H1 (cell line): Measurements from ENCODE around the gene MTM1. TPM values are rescaled to one million over a fixed set of nuclear protein-coding genes. Genes with fewer than 3 reads are reported as not detected.

Source experiments
- CTCF ChIA-PET: fragments of 300-600 bp; sonication (Branson Sonifier 250); formaldehyde crosslinking; loops from one replicate; lab custom pipeline; 2021; ENCODE audit not compliant: partially characterized antibody; lab: Charles Lee
- POLR2A ChIA-PET: fragments of 300-600 bp; sonication (Branson Sonifier 250); formaldehyde crosslinking; loops from one replicate; lab custom pipeline; 2021; ENCODE audit warnings: inconsistent platforms; ENCODE audit not compliant: partially characterized antibody; lab: Charles Lee
- DNase-seq, 2 experiments: peaks; one replicate each; pipeline versions ENCODE4 v3.0.0 to v3.0.0-alpha.2; 2010 to 2022; ENCODE audit warnings: low spot score in 2 of 2, low read depth in 1 of 2, mixed read lengths in 1 of 2
- FAIRE-seq: peaks from 2 replicates; lab custom pipeline; 2011; peaks lifted over from hg19 to GRCh38; lab: Jason Lieb, UNC
- H2AFZ ChIP-seq: 2 replicates; pipeline ENCODE4 v1.8.1; 2012; ENCODE audit warnings: low read length, inconsistent platforms
- H2AK5ac ChIP-seq: 2 replicates; pipeline ENCODE4 v1.6.1; 2013; ENCODE audit warnings: low read depth, low read length
- H2BK120ac ChIP-seq: replicated peaks from 2 replicates; pipeline ENCODE3; 2013; ENCODE audit warnings: low read depth, low read length, inconsistent platforms
- H2BK12ac ChIP-seq: 2 replicates; pipeline ENCODE4 v1.6.1; 2013; ENCODE audit warnings: low read depth, low read length
- H2BK15ac ChIP-seq: 2 replicates; pipeline ENCODE4 v1.6.1; 2013; ENCODE audit warnings: low read length
- H2BK20ac ChIP-seq: 2 replicates; pipeline ENCODE4 v1.6.1; 2013; ENCODE audit warnings: low read length
- H2BK5ac ChIP-seq: 2 replicates; pipeline ENCODE4 v1.6.1; 2013; ENCODE audit warnings: low read depth, low read length
- H3K14ac ChIP-seq: 2 replicates; pipeline ENCODE4 v1.6.1; 2013; ENCODE audit warnings: inconsistent platforms; ENCODE audit not compliant: insufficient read length
- H3K18ac ChIP-seq: 2 replicates; pipeline ENCODE4 v1.6.1; 2013; ENCODE audit warnings: low read length; ENCODE audit errors: extremely low read depth
- H3K23ac ChIP-seq: 2 replicates; pipeline ENCODE4 v1.6.1; 2013; ENCODE audit warnings: inconsistent platforms; ENCODE audit not compliant: insufficient read length
- H3K23me2 ChIP-seq: 2 replicates; pipeline ENCODE4 v1.6.1; 2013; ENCODE audit warnings: low read depth, low read length
- H3K27ac ChIP-seq: 2 replicates; pipeline ENCODE4 v1.6.1; 2011; ENCODE audit warnings: low read depth, low read length, inconsistent platforms
- H3K27me3 ChIP-seq, 4 experiments: replicated peaks in 1 of 4; 1 replicate in 1 of 4; 2 replicates in 3 of 4; pipeline versions ENCODE4 v1.6.1 to v1.8.1; 2011 to 2013; ENCODE audit warnings: low read length in 3 of 4, mild to moderate bottlenecking in 3 of 4, inconsistent platforms in 2 of 4, mixed read lengths in 2 of 4, moderate library complexity in 1 of 4; ENCODE audit not compliant: control insufficient read depth in 3 of 4, insufficient read depth in 3 of 4; ENCODE audit errors: extremely low read depth in 1 of 4
- H3K36me3 ChIP-seq, 4 experiments: 2 replicates each; pipeline versions ENCODE4 v1.6.1 to v1.8.1; 2011 to 2013; ENCODE audit warnings: mild to moderate bottlenecking in 4 of 4, low read length in 3 of 4, moderate library complexity in 2 of 4, control low read depth in 1 of 4, inconsistent platforms in 1 of 4; ENCODE audit not compliant: insufficient read depth in 4 of 4, control insufficient read depth in 2 of 4
- H3K4ac ChIP-seq: replicated peaks from 2 replicates; pipeline ENCODE3; 2013; ENCODE audit warnings: low read length, low read depth, mixed read lengths, inconsistent platforms; ENCODE audit not compliant: insufficient read length
- H3K4me1 ChIP-seq, 4 experiments: replicated peaks in 1 of 4; 1 replicate in 1 of 4; 2 replicates in 3 of 4; pipeline versions ENCODE4 v1.6.1 to v1.8.1; 2011 to 2013; ENCODE audit warnings: low read length in 3 of 4, inconsistent platforms in 2 of 4, mixed read lengths in 1 of 4; ENCODE audit not compliant: insufficient read depth in 4 of 4, control insufficient read depth in 3 of 4
- H3K4me2 ChIP-seq, 2 experiments: 2 replicates each; pipeline versions ENCODE4 v1.6.1 to v1.8.1; 2011 to 2013; ENCODE audit warnings: low read depth in 2 of 2, low read length in 2 of 2, control low read depth in 1 of 2, inconsistent platforms in 1 of 2, mild to moderate bottlenecking in 1 of 2; ENCODE audit not compliant: insufficient read depth in 1 of 2
- H3K4me3 ChIP-seq, 4 experiments: fragments of 200-600, 300-600 bp in 1 of 4; sonication (generic), shearing (Covaris generic), sonication (Bioruptor Twin) in 1 of 4; 2 replicates each; pipeline versions ENCODE4 v1.5.1 to v1.8.1; 2011 to 2016; ENCODE audit warnings: low read length in 4 of 4, low read depth in 3 of 4, control low read depth in 2 of 4, inconsistent platforms in 2 of 4, mild to moderate bottlenecking in 2 of 4, mixed read lengths in 1 of 4, moderate library complexity in 1 of 4; ENCODE audit not compliant: insufficient read depth in 2 of 4; ENCODE audit errors: extremely low read depth in 1 of 4
- H3K56ac ChIP-seq: replicated peaks from 2 replicates; pipeline ENCODE3; 2013; ENCODE audit warnings: low read depth, mild to moderate bottlenecking, mixed read lengths, low read length, inconsistent platforms; ENCODE audit not compliant: insufficient read length
- H3K79me1 ChIP-seq: 2 replicates; pipeline ENCODE4 v1.6.1; 2013; ENCODE audit warnings: low read depth, low read length, control low read depth
- H3K79me2 ChIP-seq, 2 experiments: 2 replicates each; pipeline versions ENCODE4 v1.6.1 to v1.8.1; 2012 to 2013; ENCODE audit warnings: low read length in 2 of 2, mild to moderate bottlenecking in 2 of 2, inconsistent platforms in 1 of 2; ENCODE audit not compliant: insufficient read depth in 2 of 2, control insufficient read depth in 1 of 2
- H3K9ac ChIP-seq, 4 experiments: replicated peaks in 1 of 4; 1 replicate in 1 of 4; 2 replicates in 3 of 4; pipeline versions ENCODE4 v1.6.1 to v1.8.1; 2011 to 2013; ENCODE audit warnings: low read depth in 3 of 4, low read length in 3 of 4, control low read depth in 2 of 4, mild to moderate bottlenecking in 2 of 4, moderate library complexity in 2 of 4, inconsistent platforms in 1 of 4; ENCODE audit errors: extremely low read depth in 1 of 4
- H3K9me3 ChIP-seq, 2 experiments: 2 replicates each; pipeline versions ENCODE4 v1.6.1 to v1.8.1; 2012 to 2013; ENCODE audit warnings: mild to moderate bottlenecking in 2 of 2, moderate library complexity in 2 of 2, control low read depth in 1 of 2, inconsistent platforms in 1 of 2, low read depth in 1 of 2, low read length in 1 of 2, mixed read lengths in 1 of 2; ENCODE audit not compliant: insufficient read depth in 2 of 2
- H4K20me1 ChIP-seq, 2 experiments: replicated peaks in 1 of 2; 2 replicates each; pipeline versions ENCODE3 to v1.8.1; 2011 to 2013; ENCODE audit warnings: inconsistent platforms in 2 of 2, low read length in 2 of 2, mild to moderate bottlenecking in 1 of 2; ENCODE audit not compliant: insufficient read depth in 2 of 2, control insufficient read depth in 1 of 2
- H4K5ac ChIP-seq: 2 replicates; pipeline ENCODE4 v1.6.1; 2013; ENCODE audit warnings: low read length, low read depth, mixed read lengths, inconsistent platforms; ENCODE audit not compliant: insufficient read length
- H4K8ac ChIP-seq: 2 replicates; pipeline ENCODE4 v1.8.0; 2013; ENCODE audit warnings: mild to moderate bottlenecking, moderate library complexity, low read length, inconsistent platforms; ENCODE audit not compliant: insufficient read depth; ENCODE audit errors: extremely low read depth
- H4K91ac ChIP-seq: replicated peaks from 2 replicates; pipeline ENCODE3; 2013; ENCODE audit warnings: low read length, mixed read lengths, inconsistent platforms; ENCODE audit not compliant: insufficient read length
- ATF3 ChIP-seq: IDR thresholded peaks from 2 replicates; pipeline ENCODE4 v1.6.1; 2011; ENCODE audit warnings: low read depth, mild to moderate bottlenecking, low read length; ENCODE audit not compliant: insufficient read depth
- BCL11A ChIP-seq, 2 experiments: IDR thresholded peaks; one replicate each; pipeline ENCODE4 v1.6.1; 2011; ENCODE audit warnings: low read depth in 2 of 2, low read length in 2 of 2, mild to moderate bottlenecking in 2 of 2
- BRCA1 ChIP-seq: IDR thresholded peaks from 2 replicates; pipeline ENCODE4 v1.6.1; 2012; ENCODE audit warnings: low read depth, low read length, improper control_type of control experiment
- CHD1 ChIP-seq: IDR thresholded peaks from 2 replicates; pipeline ENCODE4 v1.6.1; 2012; ENCODE audit warnings: low read depth, low read length, improper control_type of control experiment
- EZH2 ChIP-seq: fragments of 200-600 bp; sonication (generic); IDR thresholded peaks from 2 replicates; pipeline ENCODE4 v1.7.1; 2012; ENCODE audit warnings: low read depth, mild to moderate bottlenecking, moderate library complexity, low read length, inconsistent platforms; ENCODE audit not compliant: severe bottlenecking
- FOSL1 ChIP-seq: IDR thresholded peaks from 2 replicates; pipeline ENCODE4 v1.6.1; 2011; ENCODE audit warnings: mild to moderate bottlenecking, low read depth, low read length, moderate library complexity; ENCODE audit not compliant: insufficient read depth
- MAX ChIP-seq: IDR thresholded peaks from 2 replicates; pipeline ENCODE4 v1.6.1; 2012; ENCODE audit warnings: inconsistent platforms
- PHF8 ChIP-seq: fragments of 200-600 bp; sonication (generic); conservative IDR thresholded peaks from 2 replicates; pipeline ENCODE4 v1.7.1; 2012; ENCODE audit warnings: low read depth, mild to moderate bottlenecking, inconsistent platforms, low read length, moderate library complexity
- POLR2A ChIP-seq, 2 experiments: IDR thresholded peaks; 1 replicate in 1 of 2; 2 replicates in 1 of 2; pipeline ENCODE4 v1.6.1; 2011; ENCODE audit warnings: low read depth in 2 of 2, low read length in 2 of 2, mild to moderate bottlenecking in 2 of 2; ENCODE audit errors: control extremely low read depth in 1 of 2
- SP2 ChIP-seq: IDR thresholded peaks from 2 replicates; pipeline ENCODE4 v1.6.1; 2012; ENCODE audit warnings: mild to moderate bottlenecking, low read length, inconsistent platforms
- TAF7 ChIP-seq: optimal IDR thresholded peaks from 2 replicates; pipeline ENCODE3; 2011; ENCODE audit warnings: low read depth, mild to moderate bottlenecking, inconsistent platforms, low read length, moderate library complexity, borderline replicate concordance
- TBP ChIP-seq: IDR thresholded peaks from 2 replicates; pipeline ENCODE4 v1.6.1; 2011; ENCODE audit warnings: low read depth, low read length, improper control_type of control experiment
- YY1 ChIP-seq: IDR thresholded peaks from 2 replicates; pipeline ENCODE4 v1.6.1; 2011; ENCODE audit warnings: low read depth, mild to moderate bottlenecking, low read length
- WGBS, 2 experiments: shearing (Covaris generic) in 1 of 2; methylation state at CpG; one replicate each; pipeline versions ENCODE4 v1.1.6 to v1.1.7; 2013 to 2015; ENCODE audit warnings: low lambda C conversion rate in 2 of 2, mixed read lengths in 2 of 2, inconsistent platforms in 1 of 2, low coverage in 1 of 2, missing lambda C conversion rate in 1 of 2; ENCODE audit not compliant: insufficient replicate concordance in 2 of 2, insufficient coverage in 1 of 2, insufficient read length in 1 of 2; ENCODE audit errors: extremely low coverage in 1 of 2, missing lambda C conversion rate in 1 of 2; 5-methylcytosine and 5-hydroxymethylcytosine counted together
- polyA plus RNA-seq, 7 experiments: library from polyadenylated mRNA; depleted of rRNA in 3 of 7; stranded (reverse) in 5 of 7; unstranded in 2 of 7; fragments of >200 nt in 5 of 7; fragments of 200-250 nt in 2 of 7; gene quantifications; 1 replicate in 5 of 7; 2 replicates in 1 of 7; 4 replicates in 1 of 7; pipeline versions ENCODE4 v1.2.1 to v1.2.3, GENCODE V29; 2011 to 2013; ENCODE audit warnings: missing spikeins in 2 of 7, mixed read lengths in 2 of 7
- total RNA-seq: library from RNA; stranded (reverse); fragmentation: NEBNext Ultra II Directional; extraction: Animal tissue kit (Norgen Biotek cat#: 25700); gene quantifications from 2 replicates; pipeline ENCODE4 v1.2.1, GENCODE V29; 2021

Gene MTM1
- total and polyA plus RNA-seq, 2 of the 8 experiments (the other 6 are each of a cell fraction or from before 2014, with no cell fraction given) = 2.3 to 8.4 TPM

GRCh38 chrX:150663073-150663472 lies 94.7 kb downstream of the MTM1 start:
- ChIA-PET CTCF (interaction anchor here (1.2 kb wide), 1 partner anchor 120 kb away, joined by 3 read pairs; no protein-coding TSS in a partner anchor), POLR2A (no interaction called here)
- FAIRE-seq = no peak

More at GRCh38 chrX:150663073-150663472, 94.7 kb downstream of the MTM1 start:
- Histone ChIP-seq H4K8ac (no peak overlapping the region), H2BK12ac (no peak overlapping the region), H3K79me1 (no peaks in the 10 kb centered on the region), H3K79me2 (no peaks in the 10 kb centered on the region), H3K27me3 (no peaks in the 10 kb centered on the region), H3K18ac (no peak overlapping the region), H4K5ac (no peak overlapping the region), H4K91ac (no peak overlapping the region), H3K9me3 (no peaks in the 10 kb centered on the region), H2AFZ (no peak overlapping the region), H3K56ac (no peak overlapping the region), H3K27ac (no peak overlapping the region), H2AK5ac (no peak overlapping the region), H3K9ac (no peak overlapping the region), H2BK20ac (no peak overlapping the region), H3K4me1 (no peaks in the 10 kb centered on the region), H3K14ac (no peak overlapping the region), H3K4me2 (no peak overlapping the region), H2BK5ac (no peak overlapping the region), H2BK120ac (no peak overlapping the region), H3K4me3 (no peak overlapping the region), H2BK15ac (no peak overlapping the region), H4K20me1 (no peaks in the 10 kb centered on the region), H3K23me2 (no peaks in the 10 kb centered on the region), H3K36me3 (peaks cover 0 to 9% (median 2%) of the 10 kb centered on the region in 4 experiments; a peak in 2 of 8 replicates), H3K4ac (no peak overlapping the region), H3K23ac (no peak overlapping the region)
- WGBS, 2 experiments = 86% methylated on average over 2 of the region's 2 CpGs; no CpG with 5 or more reads in 1 of the 2 experiments
- no peak for TF ChIP-seq ATF3
- TF ChIP-seq SP2 = no peak
- no peak for TF ChIP-seq PHF8
- no peak for TF ChIP-seq FOSL1
- TF ChIP-seq BRCA1 = no peak
- TF ChIP-seq CHD1 = no peak
- no peak for TF ChIP-seq MAX
- no peak for TF ChIP-seq BCL11A (IDR thresholded peaks at IDR 0.05; ENCODE audit: low read depth in 2 of 2, low read length in 2 of 2)
- TF ChIP-seq YY1 = no peak
- no peak for TF ChIP-seq TAF7
- TF ChIP-seq TBP = no peak
- TF ChIP-seq EZH2 = no peak
- TF ChIP-seq POLR2A (IDR thresholded peaks at IDR 0.05; ENCODE audit: control extremely low read depth in 1 of 2, low read depth in 2 of 2, low read length in 2 of 2) = no peak
- no peak for DNase-seq
